VCaP (cell line): ENCODE results near the gene CNBP.

Source experiments
- H3K27ac ChIP-seq: fragments of 450-650 bp; 2 replicates; pipeline ENCODE4 v1.5.1; 2017
- CTCF ChIP-seq: fragments of 450-650 bp; conservative IDR thresholded peaks from 2 replicates; pipeline ENCODE4 v1.5.1; 2017; ENCODE audit warnings: mild to moderate bottlenecking, moderate library complexity

CNBP gene

GRCh38 chr3:129122412-129123011 is 61.2 kb downstream of the CNBP start:
- H3K27ac ChIP-seq = peak overlapping the region; percentile 65
- TF ChIP-seq CTCF = no peak

GRCh38 chr3:129121792-129122411 is 61.8 kb downstream of the CNBP start, which contains the start of gene RAB43:
Gene RAB43 (minus strand): TSS chr3:129121804. CDS start chr3:129121489, 315 bp downstream.
- peak within 1 kb of the TSS; percentile 65 for H3K27ac ChIP-seq
- no peak for TF ChIP-seq CTCF

- no peak for TF ChIP-seq CTCF
- H3K27ac ChIP-seq = peak overlapping the region; percentile 65
Observed at GRCh38 chr3:129121016-129121791, 62.5 kb downstream of the CNBP start.

- peak; percentile 37 for TF ChIP-seq CTCF
- peak overlapping the region; percentile 65 for H3K27ac ChIP-seq
Observed at GRCh38 chr3:129120254-129121004, 63.3 kb downstream of the CNBP start.

- TF ChIP-seq CTCF = no peak
- H3K27ac ChIP-seq = peak overlapping the region; percentile 65
Observed at GRCh38 chr3:129119365-129120100, 64.2 kb downstream of the CNBP start.

GRCh38 chr3:129118745-129119144 is 65.0 kb downstream of the CNBP start:
- H3K27ac ChIP-seq = peak overlapping the region; percentile 65
- TF ChIP-seq CTCF = no peak
